PC-3 (cell line): Measurements from ENCODE around the gene SYN1.

Source experiments
- EZH2 ChIP-seq: fragments of 300-600 bp; sonication (generic); IDR thresholded peaks from one replicate; pipeline ENCODE4 v1.6.1; 2017; ENCODE audit warnings: antibody characterized with exemption, mild to moderate bottlenecking, low read length; ENCODE audit not compliant: unreplicated experiment
- EZH2phosphoT487 ChIP-seq: fragments of 300-600 bp; sonication (generic); IDR thresholded peaks from 2 replicates; pipeline ENCODE4 v1.6.1; 2018; ENCODE audit warnings: mild to moderate bottlenecking, antibody characterized with exemption, low read length, borderline replicate concordance

DNA sequence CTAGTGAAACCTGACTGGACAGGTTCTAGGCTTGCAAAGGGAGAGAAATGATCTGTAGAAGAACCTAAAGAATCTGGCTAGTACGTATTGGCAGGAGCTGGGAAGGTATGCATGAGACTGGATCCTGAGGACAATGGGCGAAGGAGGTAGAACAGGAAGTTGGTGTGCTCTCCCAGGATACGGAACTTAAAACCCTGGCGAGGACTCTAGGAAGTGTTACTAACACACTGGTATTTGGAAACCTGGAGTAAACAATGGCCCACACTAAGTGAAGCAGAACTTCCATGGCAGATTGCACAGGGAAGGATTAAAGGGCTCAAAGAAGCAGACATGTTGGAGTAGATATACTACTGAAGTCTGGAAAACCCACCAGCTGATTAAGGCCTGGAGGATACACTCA is 9.1 kb downstream of the SYN1 start:
- TF ChIP-seq EZH2 (no peak), EZH2phosphoT487 (no peak)
